Measurements from ENCODE around the gene DOK5. TPM values are rescaled to one million over a fixed set of nuclear protein-coding genes. Genes with fewer than 3 reads are reported as not detected.

DOK5 gene
- total RNA-seq (2022; extraction: Qiagen RNA extraction), result not detected in 5 replicates

DNA sequence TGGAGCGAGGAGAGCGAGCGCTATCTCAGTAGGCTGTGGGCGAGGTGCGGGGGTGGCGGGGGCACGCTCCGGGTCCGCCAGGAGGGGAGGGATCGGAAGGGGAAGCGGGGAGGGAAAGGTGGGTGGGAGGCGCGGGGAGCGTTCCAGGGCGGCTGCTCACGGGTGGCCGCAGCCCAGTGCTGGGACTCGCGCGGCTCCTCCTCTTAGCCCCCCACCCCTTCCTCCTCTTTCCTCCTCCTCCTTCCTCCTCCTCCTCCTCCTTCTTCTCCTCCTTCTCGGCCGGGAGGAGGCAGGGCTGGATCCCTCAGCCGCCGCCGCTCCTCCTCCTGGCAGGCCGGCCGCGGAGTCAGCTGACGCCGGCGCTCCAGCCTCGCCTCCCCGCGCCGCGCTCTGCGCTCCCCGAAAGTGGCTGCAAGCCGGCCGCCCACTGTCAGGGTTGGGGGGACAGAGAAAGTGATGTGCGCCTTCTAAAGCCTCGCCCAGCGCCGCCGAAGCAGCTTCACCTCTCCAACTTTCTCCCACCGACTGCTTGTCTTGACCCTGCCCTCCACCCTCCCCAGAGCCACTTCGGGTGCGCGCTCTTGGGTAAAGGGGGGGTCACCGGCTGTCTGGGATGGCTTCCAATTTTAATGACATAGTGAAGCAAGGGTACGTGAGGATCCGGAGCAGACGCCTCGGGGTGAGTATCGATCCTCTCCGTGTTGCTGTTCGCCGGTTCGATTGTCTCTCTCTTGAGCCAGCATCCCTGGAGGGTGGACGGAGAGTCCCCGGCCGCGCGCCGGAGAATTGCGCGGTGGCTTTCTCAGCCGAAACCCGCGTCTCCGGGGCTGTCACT lies at the start of gene DOK5:
TSS of gene DOK5 (plus strand) at position 260 of the 835 bp plus-strand sequence. CDS start at position 614, 354 bp downstream.

Data from A549 treated with dexamethasone at 1 μM for 4 hours (cell line).